ENCODE data around the gene TMPRSS6.

The TMPRSS6 gene
- total RNA-seq: 0.63 to 1.4 (median 0.92) reads per million in 3 experiments

GRCh38 chr22:37109242-37109917 is at the start of gene TMPRSS6:
TMPRSS6 (minus strand) TSS chr22:37109713; CDS start chr22:37103417, 6,296 bp downstream.
- DNase-seq: no peak

- DNase-seq: no peak
These were observed 49.4 kb upstream of the TMPRSS6 start for GRCh38 chr22:37158963-37159290.

GRCh38 chr22:37157516-37158285 is 48.2 kb upstream of the TMPRSS6 start:
- no peak for DNase-seq

- DNase-seq: no peak
These were observed 47.3 kb upstream of the TMPRSS6 start for GRCh38 chr22:37156686-37157435.

- no peak for DNase-seq
These were observed 46.5 kb upstream of the TMPRSS6 start for GRCh38 chr22:37155971-37156370.

- DNase-seq: no peak
These were observed 45.6 kb upstream of the TMPRSS6 start for GRCh38 chr22:37154925-37155712.

- DNase-seq: no peak
These were observed 44.4 kb upstream of the TMPRSS6 start for GRCh38 chr22:37153901-37154300.

GRCh38 chr22:37151401-37151800 is 41.9 kb upstream of the TMPRSS6 start:
- no peak for DNase-seq

GRCh38 chr22:37150701-37151100 is 41.2 kb upstream of the TMPRSS6 start:
- DNase-seq: no peak

GRCh38 chr22:37148742-37149665 is 39.5 kb upstream of the TMPRSS6 start:
- no peak for DNase-seq

GRCh38 chr22:37148031-37148651 is 38.6 kb upstream of the TMPRSS6 start:
- DNase-seq: peak; percentile 39

GRCh38 chr22:37147186-37147990 is 37.9 kb upstream of the TMPRSS6 start:
- no peak for DNase-seq

- no peak for DNase-seq
These were observed 37.1 kb upstream of the TMPRSS6 start for GRCh38 chr22:37146507-37147180.

GRCh38 chr22:37146051-37146385 is 36.5 kb upstream of the TMPRSS6 start:
- DNase-seq: no peak

- DNase-seq: no peak
These were observed 35.9 kb upstream of the TMPRSS6 start for GRCh38 chr22:37145180-37146050.

GRCh38 chr22:37144180-37144554 is 34.7 kb upstream of the TMPRSS6 start:
- DNase-seq: no peak

- DNase-seq: no peak
These were observed 32.5 kb upstream of the TMPRSS6 start for GRCh38 chr22:37141971-37142370.

GRCh38 chr22:37141476-37141875 is 32.0 kb upstream of the TMPRSS6 start:
- no peak for DNase-seq
